Putamen (tissue), 1 donor: ENCODE measurements around the gene ARHGEF7.

Source experiments
- DNase-seq: peaks from one replicate; pipeline ENCODE4 v3.0.0-alpha.2; 2016; ENCODE audit warnings: low spot score

Gene ARHGEF7

GRCh38 chr13:111111376-111111937 lies 3.7 kb upstream of the ARHGEF7 start:
- DNase-seq, result no peak

DNA sequence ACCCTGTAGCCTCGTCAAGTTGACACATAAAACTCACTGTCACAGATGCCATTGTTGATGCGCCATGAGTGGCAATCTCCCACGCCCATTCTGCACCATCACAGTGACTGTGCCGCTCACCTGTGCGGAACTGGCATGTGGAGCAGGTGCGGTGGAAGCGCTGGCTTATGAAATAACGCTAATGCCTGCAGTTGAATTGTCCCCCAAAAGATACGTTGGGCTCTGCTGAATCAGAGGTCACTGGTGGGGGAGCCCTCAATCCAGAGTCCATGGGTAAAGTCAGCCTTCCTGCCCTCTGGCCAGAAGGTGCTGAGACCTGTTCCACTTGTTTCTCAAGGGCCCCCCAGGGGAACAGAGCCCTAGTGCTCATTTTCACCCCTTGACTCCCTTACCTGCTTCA lies 2.9 kb upstream of the ARHGEF7 start:
- no peak for DNase-seq

- peak; percentile 29 for DNase-seq
These were observed 599 bp upstream of the ARHGEF7 start for GRCh38 chr13:111114362-111115060.

DNA sequence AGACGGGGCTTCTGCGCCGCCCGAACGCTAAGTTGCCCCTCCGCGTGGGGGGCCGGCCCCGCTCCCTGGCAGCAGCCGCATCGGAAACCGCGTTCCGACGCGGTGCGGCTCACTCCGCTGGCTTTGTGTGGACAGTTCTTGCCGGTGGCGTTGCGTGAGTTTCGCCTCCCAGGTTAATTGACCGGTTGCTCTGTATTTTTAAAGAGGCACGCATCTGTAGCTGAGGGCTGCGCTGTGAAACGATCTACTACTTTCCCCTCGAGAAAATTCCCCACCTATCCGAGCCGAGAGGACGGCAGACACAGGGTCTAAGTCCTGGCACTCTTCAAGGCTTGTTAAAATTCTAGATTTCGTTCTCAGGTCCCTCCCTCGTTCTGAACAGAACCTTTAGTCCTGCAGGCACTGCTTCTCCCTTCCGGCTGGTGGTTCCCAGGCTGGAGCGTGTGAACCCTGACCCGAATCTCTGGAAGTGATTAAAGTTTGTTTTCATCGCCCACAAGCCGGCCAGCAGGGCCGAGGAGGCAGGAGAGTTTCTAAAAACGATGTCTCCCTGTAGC lies 933 bp downstream of the ARHGEF7 start:
- no peak for DNase-seq

GRCh38 chr13:111116856-111117255 lies 1.7 kb downstream of the ARHGEF7 start:
- no peak for DNase-seq

GRCh38 chr13:111117289-111117688 lies 2.2 kb downstream of the ARHGEF7 start:
- no peak for DNase-seq

GRCh38 chr13:111117961-111118360 lies 2.9 kb downstream of the ARHGEF7 start:
- DNase-seq, result no peak

DNA sequence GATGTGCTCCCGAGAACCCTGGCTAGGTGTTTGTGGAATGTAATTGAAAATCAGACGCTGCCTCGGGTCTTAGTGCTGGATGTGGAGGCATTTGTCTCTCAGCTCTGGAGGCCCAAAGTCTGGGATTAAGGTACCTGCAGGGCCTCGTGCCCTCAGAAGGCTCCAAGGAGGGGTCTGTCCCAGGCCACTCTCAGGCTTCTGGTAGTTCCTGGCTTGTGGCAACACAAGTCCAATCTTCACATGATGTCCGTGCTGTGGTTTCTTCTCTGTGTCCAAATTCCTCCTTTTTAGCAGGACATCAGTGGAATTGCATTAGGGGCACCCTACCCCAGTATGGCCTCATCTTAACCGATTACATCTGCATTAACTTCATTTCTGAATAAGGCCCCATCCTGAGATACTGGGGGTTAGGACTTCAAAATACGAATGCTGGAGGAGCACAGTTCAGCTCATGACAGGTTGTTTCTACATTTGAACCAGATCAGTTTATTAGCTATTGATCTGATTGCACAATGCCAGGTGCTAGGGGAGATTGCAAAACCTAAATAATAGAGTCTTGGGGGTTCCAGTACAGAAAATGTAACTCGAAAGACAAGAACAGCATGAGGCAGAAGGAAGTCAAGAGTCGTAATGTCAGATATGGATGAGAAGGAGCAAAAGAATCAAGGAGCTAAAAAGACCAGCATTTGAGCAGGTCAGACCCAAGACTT lies 3.9 kb downstream of the ARHGEF7 start:
- DNase-seq, result no peak

- DNase-seq, result no peak
These were observed 4.9 kb downstream of the ARHGEF7 start for GRCh38 chr13:111119966-111120365.

DNA sequence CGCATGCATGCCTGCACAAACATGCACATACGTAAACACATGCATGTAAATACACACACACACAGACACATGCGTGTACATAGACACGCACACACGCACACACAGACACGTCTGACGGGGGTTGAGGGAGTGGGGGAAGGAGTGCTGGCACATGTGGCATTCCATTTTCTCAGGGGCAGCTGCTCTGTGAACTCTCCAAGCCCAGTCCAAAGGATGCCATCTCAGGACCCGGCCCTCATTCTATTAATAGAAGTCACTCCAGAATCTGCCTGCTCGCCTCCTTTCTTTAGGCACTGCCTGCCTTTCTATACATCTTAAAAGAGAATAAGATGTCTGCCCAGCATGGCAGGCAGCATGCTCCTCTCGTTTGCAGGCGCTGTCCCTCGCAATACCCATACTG lies 5.3 kb downstream of the ARHGEF7 start:
- DNase-seq, result no peak

GRCh38 chr13:111120913-111121312 lies 5.8 kb downstream of the ARHGEF7 start:
- no peak for DNase-seq

DNA sequence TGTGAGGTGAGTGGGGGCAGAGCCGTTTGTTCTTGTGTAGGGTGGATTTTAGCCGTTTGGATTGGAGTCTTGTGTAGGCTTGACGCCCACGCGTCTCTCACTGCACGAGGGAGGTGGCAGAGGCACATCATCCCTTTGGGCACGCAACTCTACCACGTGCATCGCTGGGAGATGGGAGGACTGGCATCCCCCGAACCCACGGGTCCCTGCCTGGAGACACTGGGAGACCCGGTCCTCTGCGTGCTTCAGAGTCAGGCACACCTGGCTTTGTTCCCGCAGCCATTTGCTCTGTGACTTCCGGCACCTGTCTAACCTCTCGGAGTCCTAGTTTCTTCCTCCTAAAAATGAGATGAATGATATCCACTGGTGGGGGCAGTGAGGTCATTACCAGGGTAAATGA lies 6.4 kb downstream of the ARHGEF7 start:
- peak; percentile 45 for DNase-seq

DNA sequence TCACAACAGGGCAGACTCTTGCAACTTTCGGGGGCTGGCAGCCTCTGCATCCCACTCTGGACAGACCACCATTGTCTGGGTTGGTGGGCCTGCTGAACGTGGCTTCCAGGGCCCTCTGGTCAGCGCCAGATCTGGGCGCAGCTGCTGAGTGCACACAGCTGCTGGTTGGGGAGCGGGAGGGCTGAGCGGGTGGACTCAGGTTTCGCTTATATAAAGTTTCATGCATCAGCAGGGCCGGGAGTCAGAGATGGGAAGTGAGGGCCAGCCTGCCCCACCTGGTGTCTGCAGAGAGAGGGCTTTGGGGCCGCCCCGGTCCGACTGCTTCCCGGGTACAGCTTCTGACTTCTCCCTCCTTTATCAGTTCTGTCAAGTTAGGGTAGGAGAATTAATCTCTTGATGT lies 6.9 kb downstream of the ARHGEF7 start:
- no peak for DNase-seq

DNA sequence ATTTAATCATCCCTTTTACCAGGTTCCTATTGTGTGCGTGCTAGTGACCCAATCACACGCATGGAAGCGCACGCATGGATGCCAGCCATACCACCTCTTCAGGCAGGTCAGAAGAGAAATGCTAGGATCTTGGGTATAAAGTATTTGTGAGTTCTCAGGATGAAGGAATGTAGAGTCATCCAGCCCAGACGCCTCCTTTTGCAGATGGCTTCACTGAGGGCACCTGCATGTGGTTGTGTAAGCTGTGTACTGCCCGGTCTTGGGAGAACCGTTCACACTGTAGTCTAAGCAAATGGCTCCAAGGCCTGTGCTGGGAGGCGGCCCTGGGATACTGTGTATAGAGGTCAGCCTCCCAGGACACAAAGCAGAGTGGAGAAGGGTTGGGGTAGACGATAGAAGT lies 7.5 kb downstream of the ARHGEF7 start:
- DNase-seq, result no peak

DNA sequence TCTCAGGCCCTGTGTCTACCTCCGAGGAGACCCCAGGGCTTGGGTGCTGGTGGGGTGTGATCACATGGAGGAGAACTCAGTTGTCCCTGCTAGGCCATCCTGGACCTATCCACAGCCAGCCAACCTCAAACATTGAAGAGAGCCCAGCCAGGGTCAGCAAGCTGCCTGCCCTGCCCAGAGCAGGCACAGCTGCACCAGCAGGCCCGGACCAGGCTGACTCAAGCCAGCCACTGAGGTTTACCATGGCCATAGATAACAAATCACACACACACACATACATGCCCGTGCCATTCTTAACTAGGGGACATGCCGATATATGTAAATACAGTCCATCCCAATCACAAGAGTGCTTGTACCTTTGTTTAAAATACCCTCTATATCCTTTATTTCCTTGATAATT lies 8.1 kb downstream of the ARHGEF7 start:
- DNase-seq, result no peak

GRCh38 chr13:111123649-111124048 lies 8.5 kb downstream of the ARHGEF7 start:
- DNase-seq, result no peak

DNA sequence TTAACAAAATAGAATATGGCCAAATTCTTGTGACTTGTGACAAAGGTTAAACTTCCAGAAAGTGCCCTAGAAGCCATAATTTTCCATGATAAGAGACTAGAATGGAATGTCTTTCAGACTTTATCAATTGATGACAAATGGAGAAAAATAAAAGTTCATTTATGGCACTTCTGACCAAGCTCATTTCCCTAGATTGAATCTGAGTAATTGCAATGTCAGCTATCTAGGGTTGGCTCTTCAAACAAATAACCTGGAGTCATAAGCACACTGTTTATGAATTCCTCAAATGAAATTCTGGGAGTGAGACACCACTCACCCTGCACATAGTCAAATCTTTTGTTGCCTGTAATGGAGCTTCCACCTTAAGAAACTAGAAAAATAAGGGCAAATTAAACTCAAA lies 11.4 kb downstream of the ARHGEF7 start:
- no peak for DNase-seq

- DNase-seq, result no peak
These were observed 14.5 kb downstream of the ARHGEF7 start for GRCh38 chr13:111129465-111130115.

DNA sequence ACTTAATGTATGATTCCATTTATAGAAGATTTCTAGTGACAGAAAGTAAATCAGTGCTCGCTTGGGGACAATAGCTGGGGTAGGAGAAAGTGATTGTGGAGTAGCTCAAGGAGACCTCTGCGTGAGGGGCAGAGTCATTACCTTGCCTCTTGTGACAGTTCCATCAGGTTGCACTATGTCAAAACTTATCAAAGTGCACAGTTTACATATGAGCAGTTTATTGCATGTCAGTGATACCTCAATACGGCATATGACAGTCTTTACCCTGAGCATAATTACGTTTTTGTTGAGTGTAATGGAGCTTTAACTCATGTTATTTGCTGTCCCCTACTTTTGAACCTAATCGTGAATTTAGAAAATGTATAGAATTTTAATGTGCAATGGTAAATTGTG lies 15.0 kb downstream of the ARHGEF7 start:
- DNase-seq, result no peak

GRCh38 chr13:111131048-111131447 lies 15.9 kb downstream of the ARHGEF7 start:
- no peak for DNase-seq

DNA sequence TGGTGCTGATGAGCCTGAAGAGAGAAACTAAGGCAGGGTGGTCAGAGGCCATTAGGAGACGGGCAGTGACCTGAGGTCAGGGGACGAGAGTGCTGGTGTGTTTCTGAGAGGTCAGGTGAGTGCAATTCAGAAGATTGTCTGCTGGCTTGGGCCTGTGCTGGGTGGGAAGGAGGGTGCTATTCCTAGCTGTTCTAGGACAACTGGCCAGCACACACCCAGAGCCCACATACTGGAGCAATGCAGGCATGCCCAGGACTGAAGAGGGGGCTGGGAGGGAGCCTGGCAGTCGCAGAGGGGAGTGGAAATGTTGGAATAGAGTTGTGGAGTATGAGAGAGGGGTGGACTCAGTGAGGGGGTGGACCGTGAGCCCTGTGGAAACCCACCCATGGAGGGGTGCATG lies 16.5 kb downstream of the ARHGEF7 start:
- DNase-seq, result no peak

GRCh38 chr13:111132948-111133347 lies 17.8 kb downstream of the ARHGEF7 start:
- DNase-seq, result no peak

GRCh38 chr13:111139452-111139851 lies 24.3 kb downstream of the ARHGEF7 start:
- DNase-seq, result no peak
